Measurements from ENCODE around the gene MAST2.

DNA sequence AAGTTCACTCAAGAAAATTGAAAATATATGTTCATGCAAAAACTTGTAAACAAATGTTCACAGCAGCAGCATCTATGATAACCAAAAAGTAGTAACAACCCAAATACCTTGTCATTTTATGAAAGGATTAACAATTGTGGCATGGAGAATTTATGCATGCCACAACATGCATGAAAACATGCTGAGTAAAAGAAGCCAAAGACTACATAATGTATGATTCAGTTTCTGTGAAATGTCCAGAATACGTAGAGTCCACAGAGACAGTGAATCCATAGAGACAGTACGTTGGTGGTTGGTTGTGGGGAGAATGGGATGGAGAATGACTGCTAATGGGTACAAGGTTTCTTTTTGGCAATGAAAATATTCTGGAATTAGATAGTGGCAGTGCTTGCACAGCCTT is 148.7 kb downstream of the MAST2 start:
- TF ChIP-seq EZH2 (IDR thresholded peaks at IDR 0.05; ENCODE audit: insufficient read depth, poor library complexity, severe bottlenecking) (no peak), EZH2phosphoT487 (IDR thresholded peaks at IDR 0.05; ENCODE audit: insufficient read depth, low read depth) (no peak)

Measured in GM23248 (cell line).